ENCODE measurements around the gene SLC35F6. TPM values are rescaled to one million over a fixed set of nuclear protein-coding genes. Genes with fewer than 3 reads are reported as not detected.

SLC35F6 gene
- total and polyA plus RNA-seq, 9 of the 15 experiments (the other 6 are each of a cell fraction or from before 2014, with no cell fraction given): 11.9 to 47.3 (median 22.5) TPM

GRCh38 chr2:26723991-26724750 lies 39.9 kb upstream of the SLC35F6 start (continued):
- TF ChIP-seq REST (IDR thresholded peaks at IDR 0.05; ENCODE audit: borderline replicate concordance): no peak
- no peak; the same call in 1 of the 2 replicates for TF ChIP-seq REST (CRISPR knock-in tag; IDR thresholded peaks at IDR 0.05; ENCODE audit: low read depth)
- TF ChIP-seq GABPA (tag; conservative IDR thresholded peaks at IDR 0.05; ENCODE audit: low read depth): no peak
- TF ChIP-seq NR2F6 (CRISPR knock-in tag; IDR thresholded peaks at IDR 0.05): no peak
- no peak for TF ChIP-seq PML (IDR thresholded peaks at IDR 0.05; ENCODE audit: low read length)
- no peak for TF ChIP-seq CEBPB (tag; IDR thresholded peaks at IDR 0.05)
- no peak for TF ChIP-seq RBM34 (IDR thresholded peaks at IDR 0.05; ENCODE audit: borderline replicate concordance, insufficient read depth, low read length)
- TF ChIP-seq BDP1 (IDR thresholded peaks at IDR 0.05; ENCODE audit: insufficient read depth, insufficient read length): no peak
- no peak for TF ChIP-seq EZH2 (IDR thresholded peaks at IDR 0.05; ENCODE audit: borderline replicate concordance, low read depth, low read length)
- no peak for TF ChIP-seq SNRNP70 (optimal IDR thresholded peaks at IDR 0.05; ENCODE audit: low read depth, low read length)
- no peak for TF ChIP-seq FOXP4 (CRISPR knock-in tag; IDR thresholded peaks at IDR 0.05; ENCODE audit: borderline replicate concordance)
- no peak for TF ChIP-seq SMARCB1 (IDR thresholded peaks at IDR 0.05; ENCODE audit: insufficient read length, low read depth)
- TF ChIP-seq TARDBP (IDR thresholded peaks at IDR 0.05): no peak
- TF ChIP-seq POLR3A (IDR thresholded peaks at IDR 0.05; ENCODE audit: borderline replicate concordance, extremely low read depth, insufficient read depth, insufficient read length): no peak
- TF ChIP-seq SETDB1 (IDR thresholded peaks at IDR 0.05; ENCODE audit: low read length): no peak
- TF ChIP-seq ZNF134 (CRISPR knock-in tag; conservative IDR thresholded peaks at IDR 0.05): no peak
- TF ChIP-seq NFE2L1 (tag; IDR thresholded peaks at IDR 0.05; ENCODE audit: borderline replicate concordance, low read depth): no peak
- TF ChIP-seq TEAD2 (tag; IDR thresholded peaks at IDR 0.05): peak; percentile 47; the same call in 1 of the 2 replicates
- TF ChIP-seq ZNF311 (CRISPR knock-in tag; IDR thresholded peaks at IDR 0.05): no peak
- no peak for TF ChIP-seq NONO (IDR thresholded peaks at IDR 0.05; ENCODE audit: low read depth in 2 of 2, low read length in 1 of 2)

Measured in K562 (cell line).